Large intestine (tissue), 3 donors: ENCODE measurements around the gene CACNG8. TPM values are rescaled to one million over a fixed set of nuclear protein-coding genes. Genes with fewer than 3 reads are reported as not detected.

Source experiments
- DNase-seq, 2 donors: peaks; one replicate each; pipeline versions ENCODE4 v3.0.0 to v3.0.0-alpha.2; 2013
- H3K27ac ChIP-seq: one replicate; pipeline ENCODE4 v1.5.1; 2013; ENCODE audit warnings: low read length
- H3K27me3 ChIP-seq: 2 replicates; pipeline ENCODE4 v1.6.1; 2013; ENCODE audit warnings: low read length; ENCODE audit not compliant: control insufficient read depth, insufficient read depth
- H3K36me3 ChIP-seq: 2 replicates; pipeline ENCODE4 v1.6.1; 2013; ENCODE audit warnings: low read length; ENCODE audit not compliant: control insufficient read depth, insufficient read depth
- H3K4me1 ChIP-seq: one replicate; pipeline ENCODE4 v1.6.1; 2013; ENCODE audit warnings: low read length; ENCODE audit not compliant: control insufficient read depth, insufficient read depth
- H3K4me3 ChIP-seq: one replicate; pipeline ENCODE4 v1.5.1; 2013; ENCODE audit warnings: low read length
- H3K9me3 ChIP-seq: one replicate; pipeline ENCODE4 v1.6.1; 2013; ENCODE audit warnings: mild to moderate bottlenecking, low read depth, low read length, moderate library complexity; ENCODE audit not compliant: control insufficient read depth
- whole genome bisulfite sequencing: methylation state at CpG from one replicate; pipeline ENCODE4 v1.1.5; 2013; ENCODE audit warnings: low lambda C conversion rate; ENCODE audit not compliant: insufficient coverage; 5-methylcytosine and 5-hydroxymethylcytosine counted together
- polyA plus RNA-seq: library from polyadenylated mRNA; unstranded; fragments of 120-200 nt; gene quantifications from one replicate; pipeline ENCODE4 v1.2.1, GENCODE V29; 2013

The CACNG8 gene
- polyA plus RNA-seq, 1 donor: 0.15 TPM

DNA sequence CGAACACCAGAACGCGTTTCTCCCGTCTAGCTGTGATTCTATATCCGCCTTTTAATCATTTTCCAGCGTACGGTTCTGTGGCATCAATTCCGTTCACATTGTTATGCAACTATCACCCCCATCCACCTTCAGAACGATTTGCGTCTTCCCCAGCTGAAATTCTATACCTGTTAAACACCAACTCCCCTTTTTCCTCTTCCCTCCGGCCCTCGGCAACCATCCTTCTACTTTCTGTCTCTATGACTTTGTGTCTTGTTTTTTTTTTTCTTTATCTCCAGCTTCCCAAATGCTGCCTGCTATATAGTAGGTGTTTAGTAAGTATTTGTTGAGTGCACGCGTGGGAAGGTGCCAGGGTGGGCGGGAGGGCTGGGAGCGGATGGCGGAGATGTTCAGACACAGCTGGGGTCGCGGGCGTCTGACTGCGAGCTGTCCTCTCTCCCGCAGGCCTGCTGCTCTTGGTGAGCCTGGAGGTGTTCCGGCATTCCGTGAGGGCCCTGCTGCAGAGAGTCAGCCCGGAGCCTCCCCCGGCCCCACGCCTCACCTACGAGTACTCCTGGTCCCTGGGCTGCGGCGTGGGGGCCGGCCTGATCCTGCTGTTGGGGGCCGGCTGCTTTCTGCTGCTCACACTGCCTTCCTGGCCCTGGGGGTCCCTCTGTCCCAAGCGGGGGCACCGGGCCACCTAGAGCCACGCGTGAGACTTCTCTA, 48.9 kb downstream of the CACNG8 start:
- no peak overlapping the region for H3K27ac ChIP-seq
- no peak for DNase-seq
- H3K36me3 ChIP-seq: no peaks in the 10 kb centered on the region
- no peaks in the 10 kb centered on the region for H3K4me1 ChIP-seq
- WGBS: 74% methylated on average over 10 of the region's 36 CpGs
- peaks cover 4% of the 10 kb centered on the region for H3K27me3 ChIP-seq
- no peaks in the 10 kb centered on the region for H3K9me3 ChIP-seq
- H3K4me3 ChIP-seq: no peak overlapping the region

DNA sequence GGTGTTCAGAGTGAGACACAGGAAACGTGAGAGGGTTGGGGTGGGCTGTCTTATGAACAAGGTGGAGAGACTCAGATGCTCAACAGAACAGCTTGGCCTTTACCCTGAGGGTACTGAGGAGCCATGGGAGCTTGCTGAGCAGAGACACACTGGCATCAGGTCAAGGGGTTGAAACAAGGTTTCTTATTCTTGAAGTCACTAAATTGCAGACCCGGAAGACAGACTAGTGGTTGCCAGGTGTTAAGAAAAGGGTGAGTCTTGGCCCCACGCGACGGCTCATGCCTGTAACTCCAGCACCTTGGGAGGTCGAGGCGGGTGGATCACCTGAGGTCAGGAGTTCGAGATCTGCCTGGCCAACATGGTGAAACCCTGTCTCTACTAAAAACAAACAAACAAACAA, 51.1 kb downstream of the CACNG8 start:
- Histone ChIP-seq H3K4me3 (no peak overlapping the region), H3K27ac (no peak overlapping the region), H3K9me3 (peaks cover 3% of the 10 kb centered on the region), H3K4me1 (no peaks in the 10 kb centered on the region), H3K27me3 (peaks cover 4% of the 10 kb centered on the region), H3K36me3 (no peaks in the 10 kb centered on the region)
- WGBS: no CpG with 5 or more reads among the region's 8 CpGs
- DNase-seq: no peak

DNA sequence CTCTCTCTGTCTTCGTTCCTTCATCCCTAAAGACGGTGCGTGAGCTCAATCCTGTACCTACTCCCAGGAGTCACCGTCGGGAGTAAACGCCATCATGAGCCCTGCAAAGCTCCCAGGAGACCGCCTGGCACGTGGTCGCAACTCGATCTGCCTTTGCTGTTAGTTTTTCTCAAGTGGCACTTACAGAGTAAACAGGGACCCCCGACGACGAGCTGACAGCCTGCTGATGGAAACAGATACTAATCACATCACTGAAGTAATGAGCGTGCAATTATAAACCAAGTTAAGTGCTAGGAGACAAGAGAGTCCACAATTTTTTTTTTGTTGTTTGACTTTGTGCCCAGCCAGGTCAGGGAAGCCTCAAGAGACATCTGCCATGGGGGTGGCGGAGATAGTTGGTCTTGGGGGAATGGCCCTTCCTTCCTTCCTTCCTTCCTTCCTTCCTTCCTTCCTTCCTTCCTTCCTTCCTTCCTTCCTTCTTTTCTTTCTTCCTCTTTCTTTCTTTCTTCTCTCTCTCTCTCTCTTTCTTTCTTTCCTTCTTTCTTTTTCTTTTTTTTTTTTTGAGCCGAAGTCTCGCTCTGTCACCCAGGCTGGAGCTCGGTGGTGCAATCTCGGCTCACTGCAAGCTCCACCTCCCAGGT, 52.3 kb downstream of the CACNG8 start:
- no peak for DNase-seq
- no peak overlapping the region for H3K4me3 ChIP-seq
- WGBS: 60% methylated on average over 1 of the region's 19 CpGs
- peaks cover 3% of the 10 kb centered on the region for H3K9me3 ChIP-seq
- H3K36me3 ChIP-seq: no peaks in the 10 kb centered on the region
- no peaks in the 10 kb centered on the region for H3K4me1 ChIP-seq
- H3K27me3 ChIP-seq: peaks cover 4% of the 10 kb centered on the region
- H3K27ac ChIP-seq: no peak overlapping the region

DNA sequence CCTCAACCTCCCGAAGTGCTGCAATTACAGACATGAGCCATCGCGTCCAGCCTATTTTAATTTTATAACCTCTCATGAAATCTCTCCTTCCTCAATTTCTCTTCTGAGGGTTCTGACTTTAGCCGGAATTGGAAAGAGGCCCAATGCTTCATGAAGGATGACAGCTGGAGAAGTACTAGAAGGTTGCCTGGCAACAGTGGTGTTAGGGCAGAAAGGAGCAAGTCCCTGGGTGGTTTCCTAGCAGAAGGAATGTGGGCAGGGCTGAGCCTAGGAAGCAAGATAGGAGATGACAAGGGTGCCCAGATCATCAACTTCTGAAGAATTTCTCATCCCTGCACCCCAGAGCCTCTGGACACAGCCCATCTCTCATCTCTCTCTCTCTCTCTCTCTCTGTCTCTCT, 54.5 kb downstream of the CACNG8 start:
- Histone ChIP-seq H3K27me3 (no peaks in the 10 kb centered on the region), H3K9me3 (peaks cover 3% of the 10 kb centered on the region), H3K27ac (no peak overlapping the region), H3K4me3 (no peak overlapping the region), H3K4me1 (no peaks in the 10 kb centered on the region), H3K36me3 (no peaks in the 10 kb centered on the region)
- WGBS: 100% methylated on average over 1 of the region's 4 CpGs
- DNase-seq: no peak

DNA sequence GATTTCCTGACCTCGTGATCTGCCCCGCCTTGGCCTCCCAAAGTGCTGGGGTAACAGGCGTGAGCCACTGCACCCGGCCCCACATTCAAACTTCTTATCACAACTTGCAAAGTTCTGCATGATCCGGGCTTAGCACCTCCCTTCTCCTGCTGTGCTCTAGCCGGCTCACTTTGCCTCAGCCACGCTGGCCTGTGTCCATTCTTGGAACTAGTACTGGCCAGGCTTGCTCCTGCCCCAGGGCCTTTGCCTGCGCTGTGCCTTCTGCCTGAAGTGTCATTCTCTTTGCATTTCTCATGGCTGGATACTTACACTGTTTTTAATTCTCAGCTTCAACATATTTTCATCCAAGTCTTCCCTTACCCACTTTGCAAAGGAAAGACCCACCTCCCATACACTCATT, 58.6 kb downstream of the CACNG8 start:
- WGBS: no CpG with 5 or more reads among the region's 8 CpGs
- H3K27me3 ChIP-seq: peaks cover 3% of the 10 kb centered on the region
- H3K4me1 ChIP-seq: no peaks in the 10 kb centered on the region
- no peaks in the 10 kb centered on the region for H3K36me3 ChIP-seq
- H3K9me3 ChIP-seq: peaks cover 3% of the 10 kb centered on the region
- DNase-seq: no peak
- no peak overlapping the region for H3K27ac ChIP-seq
- H3K4me3 ChIP-seq: no peak overlapping the region

DNA sequence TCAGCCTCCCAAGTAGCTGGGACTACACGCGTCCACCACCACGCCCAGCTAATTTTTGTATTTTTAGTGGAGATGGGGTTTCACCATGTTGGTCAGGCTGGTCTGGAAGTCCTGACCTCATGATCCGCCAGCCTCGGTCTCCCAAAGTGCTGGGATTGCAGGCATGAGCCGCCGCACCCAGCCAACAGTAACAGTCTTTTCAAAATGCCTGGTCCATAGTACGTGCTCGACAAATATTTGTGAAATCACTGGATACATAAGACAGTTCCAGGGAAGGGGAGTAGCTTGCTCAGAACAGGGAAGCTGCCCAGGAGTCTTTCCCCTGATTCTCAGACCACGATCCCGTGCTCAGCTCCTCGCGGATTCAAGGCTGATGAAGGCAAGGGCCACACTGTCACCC, 59.2 kb downstream of the CACNG8 start:
- no peaks in the 10 kb centered on the region for H3K4me1 ChIP-seq
- no CpG with 5 or more reads among the region's 13 CpGs for WGBS
- H3K27ac ChIP-seq: no peak overlapping the region
- DNase-seq: no peak
- H3K9me3 ChIP-seq: peaks cover 3% of the 10 kb centered on the region
- peaks cover 3% of the 10 kb centered on the region for H3K27me3 ChIP-seq
- no peak overlapping the region for H3K4me3 ChIP-seq
- no peaks in the 10 kb centered on the region for H3K36me3 ChIP-seq

DNA sequence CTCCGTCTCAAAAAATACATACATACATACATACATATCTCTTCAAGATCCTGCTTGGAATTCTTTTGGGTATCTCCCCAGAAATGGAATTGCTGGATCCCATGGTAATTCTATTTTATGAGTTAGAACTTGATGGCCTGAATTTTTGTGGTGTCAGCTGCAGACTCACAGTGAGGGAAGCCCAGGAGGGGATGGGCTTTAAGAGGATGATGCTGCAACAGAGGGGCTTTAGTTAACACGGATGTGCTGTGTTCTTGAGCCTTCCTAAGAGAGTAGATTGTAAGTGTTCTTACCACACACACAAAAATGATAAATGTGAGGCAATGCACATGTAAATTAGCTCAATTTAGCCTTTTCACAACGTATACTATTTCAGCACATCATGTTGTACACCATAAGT, 60.5 kb downstream of the CACNG8 start:
- Histone ChIP-seq H3K27me3 (peaks cover 3% of the 10 kb centered on the region), H3K27ac (no peak overlapping the region), H3K36me3 (no peaks in the 10 kb centered on the region), H3K4me1 (no peaks in the 10 kb centered on the region), H3K9me3 (no peaks in the 10 kb centered on the region), H3K4me3 (no peak overlapping the region)
- WGBS: 33% methylated on average over 1 of the region's 3 CpGs
- no peak for DNase-seq

DNA sequence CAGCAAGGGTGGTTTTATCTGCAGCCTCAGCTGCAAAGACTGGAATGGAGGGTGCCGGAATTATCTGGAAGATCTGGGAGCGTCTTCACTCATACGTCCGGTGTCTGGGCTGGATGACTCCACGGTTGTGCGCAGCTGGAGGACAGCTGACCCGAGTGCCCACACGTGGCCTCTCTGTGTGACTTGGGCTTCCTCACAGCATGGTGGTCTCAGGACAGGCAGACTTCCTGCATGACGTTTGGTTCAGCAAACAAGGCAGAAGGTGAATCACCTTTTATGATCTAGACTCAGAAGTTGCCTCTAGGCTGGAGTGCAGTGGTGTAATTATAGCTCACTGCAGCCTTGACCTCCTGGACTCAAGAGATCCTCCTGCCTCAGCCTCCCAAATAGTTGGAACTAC, 61.9 kb downstream of the CACNG8 start:
- H3K27ac ChIP-seq: no peak overlapping the region
- H3K36me3 ChIP-seq: no peaks in the 10 kb centered on the region
- no peak for DNase-seq
- no peaks in the 10 kb centered on the region for H3K9me3 ChIP-seq
- no peaks in the 10 kb centered on the region for H3K4me1 ChIP-seq
- WGBS: no CpG with 5 or more reads among the region's 9 CpGs
- H3K4me3 ChIP-seq: no peak overlapping the region
- peaks cover 3% of the 10 kb centered on the region for H3K27me3 ChIP-seq

DNA sequence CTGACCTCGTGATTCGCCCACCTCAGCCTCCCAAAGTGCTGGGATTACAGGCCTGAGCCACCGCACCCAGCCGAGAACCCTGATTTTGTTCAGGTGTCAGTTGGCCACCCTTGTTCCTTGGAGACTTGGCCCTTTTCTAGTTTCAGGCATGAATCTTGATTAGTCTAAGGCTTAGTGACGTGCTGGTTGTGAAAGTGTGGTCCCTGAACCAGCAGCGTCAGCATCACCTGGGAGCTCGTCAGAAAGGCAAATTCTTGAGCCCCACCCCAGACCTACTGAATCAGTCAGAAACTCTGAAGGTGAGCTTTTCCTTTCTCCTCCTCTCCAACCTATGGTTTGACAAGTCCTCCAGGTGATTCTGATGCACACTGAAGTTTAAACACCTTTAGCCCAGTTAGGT, 63.9 kb downstream of the CACNG8 start:
- no peaks in the 10 kb centered on the region for H3K9me3 ChIP-seq
- DNase-seq: no peak
- H3K27me3 ChIP-seq: peaks cover 3% of the 10 kb centered on the region
- no peak overlapping the region for H3K4me3 ChIP-seq
- H3K36me3 ChIP-seq: no peaks in the 10 kb centered on the region
- H3K27ac ChIP-seq: no peak overlapping the region
- WGBS: no CpG with 5 or more reads among the region's 7 CpGs
- no peaks in the 10 kb centered on the region for H3K4me1 ChIP-seq

DNA sequence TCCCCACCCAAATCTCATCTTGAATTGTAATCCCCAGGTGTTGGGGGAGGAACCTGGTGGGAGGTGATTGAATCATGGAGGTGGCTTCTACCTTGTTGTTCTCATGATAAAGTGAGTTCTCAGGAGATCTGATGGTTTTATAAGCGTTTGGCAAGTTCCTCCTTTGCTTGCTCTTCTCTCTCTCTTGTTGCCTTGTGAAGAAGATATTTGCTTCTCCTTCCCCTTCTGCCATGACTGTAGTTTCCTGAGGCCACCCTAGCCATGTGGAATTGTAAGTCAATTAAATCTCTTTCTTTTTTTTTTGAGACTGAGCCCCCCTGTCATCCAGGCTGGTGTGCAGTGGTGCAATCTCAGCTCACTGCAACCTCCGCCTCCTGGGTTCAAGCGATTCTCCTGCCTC, 66.6 kb downstream of the CACNG8 start:
- Histone ChIP-seq H3K36me3 (no peaks in the 10 kb centered on the region), H3K27ac (no peak overlapping the region), H3K27me3 (no peaks in the 10 kb centered on the region), H3K4me1 (no peaks in the 10 kb centered on the region), H3K4me3 (no peak overlapping the region), H3K9me3 (no peaks in the 10 kb centered on the region)
- no peak for DNase-seq
- WGBS: 33% methylated on average over 1 of the region's 3 CpGs
